AG04449 (cell line): ENCODE measurements around the gene DCDC2.
A peak's percentile ranks its signal among the peaks of the same experiment; 100 is the strongest.
"Not testable (repeated sequence)": the region's sequence is repeated elsewhere in the genome, so short reads cannot be mapped to it uniquely, and the experiment has no call there.

Experiments
- CTCF ChIA-PET: fragments of 350-600 bp; formaldehyde crosslinking; extraction: SDS; loops from one replicate; lab custom pipeline; 2021; ENCODE audit warnings: antibody characterized with exemption; lab: Yijun Ruan, JAX
- POLR2A ChIA-PET: fragments of 400-600, 350-600 bp; formaldehyde crosslinking; extraction: SDS; loops from one replicate; lab custom pipeline; 2020; ENCODE audit warnings: antibody characterized with exemption, inconsistent platforms; lab: Yijun Ruan, JAX
- DNase-seq: peaks from one replicate; pipeline ENCODE4 v3.0.0-alpha.2; 2010; ENCODE audit warnings: low read depth, low spot score
- H3K4me3 ChIP-seq: 2 replicates; pipeline ENCODE4 v1.5.1; 2011; ENCODE audit warnings: low read depth, mild to moderate bottlenecking, control low read depth, low read length
- TF ChIP-seq, protein P1 (sequence below): IDR thresholded peaks from one replicate; pipeline ENCODE4 v1.5.1; 2011; ENCODE audit warnings: mild to moderate bottlenecking, moderate library complexity, low read length, control low read depth, inconsistent platforms; ENCODE audit not compliant: insufficient read depth; ENCODE audit errors: missing control alignments

Gene DCDC2

DNA sequence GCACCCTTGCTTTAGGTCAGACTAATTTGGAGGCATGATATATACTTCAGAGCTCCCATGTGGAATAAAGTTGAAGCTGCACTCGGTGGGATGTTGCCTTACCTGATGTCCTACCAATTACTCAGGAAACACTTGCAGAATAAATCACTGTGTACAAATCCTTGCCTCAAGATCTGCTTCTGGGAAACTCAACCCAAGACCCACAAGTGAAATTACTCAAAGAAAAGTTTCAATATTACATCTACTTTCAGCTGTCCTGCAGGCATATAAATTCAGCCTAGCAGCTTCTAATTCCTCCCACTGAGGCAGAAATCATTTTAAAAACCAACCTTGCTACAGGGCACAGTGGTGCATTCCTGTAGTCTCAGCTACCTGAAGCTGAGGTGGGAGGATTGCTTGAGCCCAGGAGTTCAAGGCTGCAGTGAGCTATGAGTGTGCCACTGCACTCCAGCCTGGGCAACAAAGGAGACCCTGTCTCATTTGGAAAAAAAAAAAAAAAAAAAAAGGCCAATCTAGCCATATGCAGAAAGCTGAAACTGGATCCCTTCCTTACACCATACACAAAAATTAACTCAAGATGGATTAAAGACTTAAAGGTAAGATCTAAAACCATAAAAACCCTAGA, 20.7 kb upstream of the DCDC2 start:
- H3K4me3 ChIP-seq: no peak overlapping the region
- no peak for DNase-seq
- CTCF ChIA-PET: no interaction called here
- POLR2A ChIA-PET: no interaction called here
- TF ChIP-seq, protein P1, sequence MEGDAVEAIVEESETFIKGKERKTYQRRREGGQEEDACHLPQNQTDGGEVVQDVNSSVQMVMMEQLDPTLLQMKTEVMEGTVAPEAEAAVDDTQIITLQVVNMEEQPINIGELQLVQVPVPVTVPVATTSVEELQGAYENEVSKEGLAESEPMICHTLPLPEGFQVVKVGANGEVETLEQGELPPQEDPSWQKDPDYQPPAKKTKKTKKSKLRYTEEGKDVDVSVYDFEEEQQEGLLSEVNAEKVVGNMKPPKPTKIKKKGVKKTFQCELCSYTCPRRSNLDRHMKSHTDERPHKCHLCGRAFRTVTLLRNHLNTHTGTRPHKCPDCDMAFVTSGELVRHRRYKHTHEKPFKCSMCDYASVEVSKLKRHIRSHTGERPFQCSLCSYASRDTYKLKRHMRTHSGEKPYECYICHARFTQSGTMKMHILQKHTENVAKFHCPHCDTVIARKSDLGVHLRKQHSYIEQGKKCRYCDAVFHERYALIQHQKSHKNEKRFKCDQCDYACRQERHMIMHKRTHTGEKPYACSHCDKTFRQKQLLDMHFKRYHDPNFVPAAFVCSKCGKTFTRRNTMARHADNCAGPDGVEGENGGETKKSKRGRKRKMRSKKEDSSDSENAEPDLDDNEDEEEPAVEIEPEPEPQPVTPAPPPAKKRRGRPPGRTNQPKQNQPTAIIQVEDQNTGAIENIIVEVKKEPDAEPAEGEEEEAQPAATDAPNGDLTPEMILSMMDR: no peak

DNA sequence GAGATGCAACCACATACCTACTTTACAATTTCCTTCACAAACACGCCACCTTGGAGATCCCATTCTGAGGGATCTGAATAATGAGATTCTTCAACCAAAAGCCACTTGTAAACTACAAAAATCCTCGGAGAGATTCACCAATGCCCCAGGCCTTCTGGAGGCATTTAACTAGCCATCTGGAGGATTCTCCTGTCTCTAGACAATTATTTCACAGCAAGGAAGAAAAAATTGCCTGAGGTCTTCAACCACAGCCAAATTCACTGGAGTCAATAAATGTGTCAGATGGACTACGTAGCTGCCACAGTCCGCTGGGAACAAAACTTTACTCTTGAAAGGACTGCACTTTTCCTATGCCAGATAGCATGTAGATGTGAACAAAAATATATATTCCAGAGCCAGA, 19.0 kb upstream of the DCDC2 start:
- TF ChIP-seq, protein P1: no peak
- ChIA-PET POLR2A (no interaction called here), CTCF (interaction anchor here (1.3 kb wide), 1 partner anchor 16 kb away, joined by 3 read pairs; no protein-coding TSS in a partner anchor)
- H3K4me3 ChIP-seq: no peak overlapping the region
- no peak for DNase-seq

DNA sequence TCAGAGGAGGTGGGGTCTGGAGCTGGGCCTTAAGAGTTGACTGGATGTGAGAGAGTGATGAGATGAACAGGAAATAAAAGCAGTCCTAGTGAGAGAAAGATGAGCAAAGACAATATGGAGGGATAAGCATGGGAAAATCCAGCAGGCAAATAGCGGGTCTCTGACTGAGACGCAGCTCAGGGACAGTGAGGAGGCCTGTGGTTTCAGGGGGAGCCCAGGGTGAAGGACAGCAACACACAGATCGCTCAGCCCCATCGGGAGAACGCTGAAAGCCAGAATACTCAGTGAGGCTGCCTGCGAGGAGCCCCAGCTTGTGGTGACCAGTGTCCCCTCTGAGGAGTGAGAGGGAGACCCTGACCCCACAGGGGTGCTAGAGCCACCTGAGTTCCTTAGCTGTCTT, 16.8 kb upstream of the DCDC2 start:
- ChIA-PET POLR2A (no interaction called here), CTCF (interaction anchor here (1.0 kb wide), 1 partner anchor 15 kb away, joined by 3 read pairs; no protein-coding TSS in a partner anchor)

DNA sequence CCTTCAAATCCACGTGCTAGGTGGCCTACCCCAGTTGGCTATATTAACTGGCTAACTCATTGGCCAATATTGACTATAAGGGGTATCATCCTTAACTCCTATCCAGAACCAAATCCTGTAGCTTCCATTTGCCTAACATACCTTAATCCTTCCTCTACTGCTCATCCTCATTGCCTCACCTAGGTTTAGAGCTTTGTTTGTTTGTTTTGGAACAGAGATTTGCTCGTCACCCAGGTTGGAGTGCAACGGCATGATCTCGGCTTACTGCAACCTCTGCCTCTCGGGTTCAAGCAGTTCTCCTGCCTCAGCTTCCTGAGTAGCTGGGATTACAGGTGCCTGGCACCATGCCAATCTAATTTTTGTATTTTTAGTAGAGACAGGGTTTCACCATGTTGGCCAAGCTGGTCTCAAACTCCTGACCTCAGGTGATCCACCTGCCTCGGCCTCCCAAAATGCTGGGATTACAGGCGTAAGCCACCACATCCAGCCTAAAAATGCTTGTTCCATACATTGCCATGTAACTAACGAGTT, 7.3 kb upstream of the DCDC2 start:
- POLR2A ChIA-PET, H3K4me3 ChIP-seq: not testable (repeated sequence)
- CTCF ChIA-PET: interaction anchor here (1.0 kb wide), 1 partner anchor 24 kb away, joined by 5 read pairs; no protein-coding TSS in a partner anchor

More for the DNA sequence above, 16.8 kb upstream of the DCDC2 start:
- no peak overlapping the region for H3K4me3 ChIP-seq
- TF ChIP-seq, protein P1: no peak
- no peak for DNase-seq

DNA sequence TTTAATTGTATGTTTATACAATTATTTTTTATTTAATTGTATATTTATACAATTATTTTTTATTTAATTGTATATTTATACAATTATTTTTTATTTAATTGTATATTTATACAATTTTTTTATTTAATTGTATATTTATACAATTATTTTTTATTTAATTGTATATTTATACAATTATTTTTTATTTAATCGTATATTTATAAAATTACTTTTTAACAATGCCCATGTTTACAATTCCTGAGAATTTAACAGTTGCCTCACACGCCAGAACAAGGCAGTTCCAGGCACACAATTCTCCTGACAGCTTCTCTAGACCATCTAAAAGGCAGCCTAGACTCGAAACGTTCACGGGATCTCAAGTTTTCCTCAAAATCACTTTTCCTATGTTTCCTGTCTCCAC, 4.5 kb upstream of the DCDC2 start:
- H3K4me3 ChIP-seq, CTCF ChIA-PET, DNase-seq, POLR2A ChIA-PET: not testable (repeated sequence)

More for the DNA sequence above, 7.3 kb upstream of the DCDC2 start:
- not testable (repeated sequence) for DNase-seq

DNA sequence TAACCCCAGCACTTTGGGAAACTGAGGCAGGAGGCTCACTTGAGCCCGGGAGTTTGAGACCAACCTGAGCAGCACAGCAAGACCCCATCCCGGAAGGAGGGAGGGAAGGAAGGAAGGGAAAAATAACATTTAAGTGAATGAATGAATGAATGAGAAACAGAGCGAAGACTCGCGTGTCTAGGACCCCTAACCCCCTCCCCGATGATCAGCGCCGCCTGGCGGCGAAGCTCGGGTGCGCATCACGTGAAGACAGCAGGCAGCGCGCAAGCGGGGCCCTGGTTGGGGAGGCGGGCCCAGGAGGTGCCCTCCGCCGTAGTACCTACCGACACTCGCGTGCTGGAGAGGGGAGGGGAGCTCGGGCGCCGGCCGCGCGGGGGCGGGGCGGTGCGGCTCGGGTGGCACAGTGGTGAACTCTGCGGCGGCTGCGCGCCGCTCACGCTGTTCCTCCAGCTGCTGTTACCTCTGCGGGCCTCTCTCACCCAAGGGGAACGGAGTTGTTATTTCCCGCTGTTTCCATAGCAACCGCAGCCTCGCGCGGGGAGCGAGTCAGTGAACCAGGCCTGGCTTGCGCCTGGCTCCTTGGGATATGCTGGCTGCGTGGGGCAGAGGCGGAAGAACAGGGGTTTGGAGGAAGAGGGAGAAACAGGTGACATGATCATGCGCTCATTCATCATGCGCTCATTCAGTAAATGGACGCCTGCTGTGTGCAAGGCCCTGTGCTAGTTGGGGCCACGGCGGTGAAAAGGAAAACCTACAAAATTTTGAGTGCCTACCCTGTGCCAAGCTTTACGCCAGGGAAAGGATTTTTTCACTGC, 2.0 kb upstream of the DCDC2 start:
- DNase-seq: no peak
- CTCF ChIA-PET: interaction anchor here (0.7 to 2.2 kb wide), 6 partner anchors 15 to 77 kb away, joined by 3 to 8 read pairs (median 4); partner anchors contain the start of gene MRS2
- peak overlapping the region; percentile 48 for H3K4me3 ChIP-seq
- POLR2A ChIA-PET: no interaction called here
- TF ChIP-seq, protein P1: peak; percentile 77

DNA sequence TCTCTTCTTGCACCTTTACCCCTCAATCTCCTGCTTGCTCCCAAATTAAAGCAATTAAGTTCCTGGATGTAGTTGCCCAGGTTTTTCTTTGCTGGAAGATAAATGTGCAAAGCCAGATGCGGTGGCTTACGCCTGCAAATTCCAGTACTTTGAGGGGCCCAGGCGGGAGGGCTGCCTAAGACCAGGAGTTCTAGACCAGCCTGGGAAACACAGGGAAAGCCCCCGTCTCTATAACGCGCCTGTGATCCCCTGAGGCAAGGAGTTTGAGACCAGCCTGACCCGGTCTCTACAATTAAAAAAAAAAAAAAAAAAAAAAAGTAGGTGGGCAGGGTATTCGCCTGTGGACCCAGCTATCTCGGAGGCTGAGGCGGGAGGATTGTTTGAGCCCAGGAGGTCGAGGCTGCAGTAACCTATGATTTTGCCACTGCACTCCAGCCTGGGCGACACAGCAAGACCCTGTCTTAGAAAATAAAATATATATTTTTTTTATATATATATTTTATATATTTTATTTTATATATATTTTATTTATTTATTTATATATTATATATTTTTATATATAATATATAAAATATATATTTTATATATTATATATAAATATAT, 461 bp upstream of the DCDC2 start:
- no peak overlapping the region for H3K4me3 ChIP-seq
- TF ChIP-seq, protein P1: no peak
- ChIA-PET CTCF (no interaction called here), POLR2A (no interaction called here)
- no peak for DNase-seq
